GM19099 (cell line): ENCODE results near the gene SAMD10.

ENCODE experiments used
- POLR2A ChIP-seq: IDR thresholded peaks from 3 replicates; pipeline ENCODE4 v1.6.1; 2011; ENCODE audit warnings: low read depth; ENCODE audit not compliant: insufficient read length; ENCODE audit errors: extremely low read depth

SAMD10 gene

GRCh38 chr20:64009811-64010387 is 30.5 kb upstream of the SAMD10 start:
- no peak for TF ChIP-seq POLR2A

- no peak for TF ChIP-seq POLR2A
Measured at GRCh38 chr20:64006902-64007301, 27.5 kb upstream of the SAMD10 start.

- TF ChIP-seq POLR2A = no peak
Measured at GRCh38 chr20:64006490-64006889, 27.0 kb upstream of the SAMD10 start.

- TF ChIP-seq POLR2A = no peak
Measured at GRCh38 chr20:64005394-64005793, 26.0 kb upstream of the SAMD10 start.

GRCh38 chr20:64003960-64004725 is 24.7 kb upstream of the SAMD10 start:
- no peak for TF ChIP-seq POLR2A

GRCh38 chr20:64001607-64002011 is 22.2 kb upstream of the SAMD10 start:
- no peak for TF ChIP-seq POLR2A

- no peak for TF ChIP-seq POLR2A
Measured at GRCh38 chr20:64000906-64001305, 21.5 kb upstream of the SAMD10 start.

GRCh38 chr20:63982937-63983336 is 3.5 kb upstream of the SAMD10 start:
- TF ChIP-seq POLR2A = no peak

- TF ChIP-seq POLR2A = peak; percentile 81
Measured at GRCh38 chr20:63980806-63981728, 1.6 kb upstream of the SAMD10 start, which contains the start of gene PRPF6. PRPF6 (plus strand) TSS chr20:63981132; CDS start chr20:63981246, 114 bp downstream.

GRCh38 chr20:63980317-63980805 is 919 bp upstream of the SAMD10 start:
- no peak for TF ChIP-seq POLR2A

GRCh38 chr20:63979229-63979556 is 249 bp downstream of the SAMD10 start:
- TF ChIP-seq POLR2A = no peak

GRCh38 chr20:63978319-63979228 is 868 bp downstream of the SAMD10 start:
- peak; percentile 51 for TF ChIP-seq POLR2A

GRCh38 chr20:63977739-63978276 is 1.6 kb downstream of the SAMD10 start:
- TF ChIP-seq POLR2A = no peak
